GM18505 (cell line): ENCODE measurements around the gene IGSF8.

Experiments
- ATAC-seq: cut with Tn5 transposase; IDR thresholded peaks from one replicate; pipeline ENCODE4 v1.9.1; 2021; ENCODE audit not compliant: unreplicated experiment
- POLR2A ChIP-seq: IDR thresholded peaks from 4 replicates; pipeline ENCODE4 v1.6.1; 2011; ENCODE audit warnings: borderline replicate concordance; ENCODE audit not compliant: insufficient read depth, insufficient read length; ENCODE audit errors: extremely low read depth

IGSF8 gene, protein sequence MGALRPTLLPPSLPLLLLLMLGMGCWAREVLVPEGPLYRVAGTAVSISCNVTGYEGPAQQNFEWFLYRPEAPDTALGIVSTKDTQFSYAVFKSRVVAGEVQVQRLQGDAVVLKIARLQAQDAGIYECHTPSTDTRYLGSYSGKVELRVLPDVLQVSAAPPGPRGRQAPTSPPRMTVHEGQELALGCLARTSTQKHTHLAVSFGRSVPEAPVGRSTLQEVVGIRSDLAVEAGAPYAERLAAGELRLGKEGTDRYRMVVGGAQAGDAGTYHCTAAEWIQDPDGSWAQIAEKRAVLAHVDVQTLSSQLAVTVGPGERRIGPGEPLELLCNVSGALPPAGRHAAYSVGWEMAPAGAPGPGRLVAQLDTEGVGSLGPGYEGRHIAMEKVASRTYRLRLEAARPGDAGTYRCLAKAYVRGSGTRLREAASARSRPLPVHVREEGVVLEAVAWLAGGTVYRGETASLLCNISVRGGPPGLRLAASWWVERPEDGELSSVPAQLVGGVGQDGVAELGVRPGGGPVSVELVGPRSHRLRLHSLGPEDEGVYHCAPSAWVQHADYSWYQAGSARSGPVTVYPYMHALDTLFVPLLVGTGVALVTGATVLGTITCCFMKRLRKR

DNA sequence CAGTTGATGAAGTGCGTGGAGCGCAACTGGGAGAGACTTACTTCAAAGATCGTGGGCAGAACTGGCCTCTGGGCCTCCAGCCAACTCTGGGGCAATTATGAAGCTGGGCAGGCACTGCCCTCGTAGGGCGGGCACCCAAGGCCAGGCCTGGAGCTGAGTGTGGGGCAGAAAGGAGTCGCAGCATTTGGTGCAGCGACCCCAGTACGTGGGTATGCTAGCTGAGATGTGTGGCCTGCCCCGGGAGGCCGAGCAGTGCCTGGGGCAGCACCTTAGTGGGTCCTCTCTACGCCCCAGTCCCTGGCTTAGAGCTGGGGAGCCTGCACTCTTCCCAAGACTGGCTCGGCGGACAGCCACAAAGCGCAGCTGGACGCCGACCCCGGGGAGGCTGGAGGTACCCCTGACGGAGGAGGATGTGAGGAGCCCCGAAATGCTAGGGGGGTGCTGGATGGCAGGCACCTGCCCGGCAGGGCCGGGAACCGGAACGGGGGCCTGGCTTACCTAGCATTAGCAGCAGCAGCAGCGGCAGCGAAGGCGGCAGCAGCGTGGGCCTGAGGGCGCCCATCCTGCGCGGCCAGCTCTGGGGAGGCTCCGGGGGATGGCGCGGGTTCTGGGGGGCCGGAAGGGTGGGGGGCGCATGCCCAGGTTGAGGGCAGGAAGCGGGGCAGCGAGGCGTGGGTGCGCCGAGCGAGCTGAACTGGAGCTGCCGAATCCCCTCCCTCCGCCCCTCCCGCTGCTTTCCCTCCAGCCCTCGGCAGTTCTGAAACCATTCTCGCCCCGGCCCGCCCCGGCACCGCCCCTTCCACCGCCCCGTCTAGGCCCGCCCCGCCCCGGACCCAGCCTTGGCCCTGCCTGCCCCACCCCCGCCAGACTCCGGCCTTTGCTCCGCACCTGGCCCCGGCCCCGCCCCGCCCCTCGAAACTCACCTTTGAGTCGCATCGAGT lies at the start of gene IGSF8:
Gene IGSF8, minus strand, starts transcription at position 709 of the 941 bp plus-strand sequence. Its CDS starts 147 bp downstream, at position 562.
- peak; percentile 48 for ATAC-seq
- peak; percentile 35 for TF ChIP-seq POLR2A

GRCh38 chr1:160148121-160148520 lies 49.7 kb upstream of the IGSF8 start:
- no peak for ATAC-seq
- TF ChIP-seq POLR2A, result no peak

DNA sequence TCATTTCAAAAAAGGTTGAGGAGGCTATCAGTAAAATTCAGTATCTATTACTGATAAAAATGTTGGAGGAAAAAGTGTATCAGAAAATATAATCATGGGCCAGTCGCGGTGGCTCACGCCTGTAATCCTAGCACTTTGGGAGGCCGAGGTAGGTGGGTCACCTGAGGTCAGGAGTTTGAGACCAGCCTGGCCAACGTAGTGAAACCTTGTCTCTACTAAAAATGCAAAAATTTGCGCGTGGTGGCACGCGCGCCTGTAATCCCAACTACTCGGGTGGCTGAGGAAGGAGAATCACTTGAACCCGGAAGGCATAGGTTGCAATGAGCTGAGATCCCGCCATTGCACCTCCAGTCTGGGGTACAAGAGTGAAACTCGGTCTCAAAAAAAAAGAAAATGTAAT lies 47.7 kb upstream of the IGSF8 start:
- no peak for TF ChIP-seq POLR2A
- no peak for ATAC-seq

DNA sequence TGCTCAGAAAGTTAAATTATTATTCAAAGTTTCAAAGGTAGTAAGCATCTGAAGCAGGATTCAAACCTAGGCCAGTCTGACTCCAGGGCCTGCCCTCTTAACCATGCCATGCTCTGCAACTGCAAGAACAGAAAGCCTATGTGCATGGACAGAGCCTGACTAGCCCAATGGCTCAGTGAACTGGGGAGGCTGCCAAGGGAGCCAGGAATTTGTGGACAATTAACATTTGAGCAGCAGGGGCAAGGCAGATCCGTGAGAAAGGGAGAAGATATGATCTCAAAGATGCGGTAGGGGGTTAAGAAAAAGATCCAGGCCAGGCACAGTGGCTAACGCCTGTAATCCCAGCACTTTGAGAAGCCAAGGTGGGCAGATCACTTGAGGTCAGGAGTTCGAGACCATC lies 46.5 kb upstream of the IGSF8 start:
- no peak for ATAC-seq
- no peak for TF ChIP-seq POLR2A

- no peak for ATAC-seq
Measured at GRCh38 chr1:160143695-160144094, 45.3 kb upstream of the IGSF8 start.

GRCh38 chr1:160139840-160140239 lies 41.4 kb upstream of the IGSF8 start:
- ATAC-seq, result no peak
- TF ChIP-seq POLR2A, result no peak

More at GRCh38 chr1:160143695-160144094, 45.3 kb upstream of the IGSF8 start:
- no peak for TF ChIP-seq POLR2A

GRCh38 chr1:160137216-160137862 lies 38.9 kb upstream of the IGSF8 start:
- no peak for TF ChIP-seq POLR2A
- no peak for ATAC-seq

- TF ChIP-seq POLR2A, result no peak
Measured at GRCh38 chr1:160136926-160137200, 38.4 kb upstream of the IGSF8 start.

GRCh38 chr1:160136121-160136925 lies 37.9 kb upstream of the IGSF8 start:
- no peak for TF ChIP-seq POLR2A
- ATAC-seq, result no peak

More at GRCh38 chr1:160136926-160137200, 38.4 kb upstream of the IGSF8 start:
- ATAC-seq, result no peak

GRCh38 chr1:160134791-160135572 lies 36.6 kb upstream of the IGSF8 start:
- TF ChIP-seq POLR2A, result no peak
- no peak for ATAC-seq

DNA sequence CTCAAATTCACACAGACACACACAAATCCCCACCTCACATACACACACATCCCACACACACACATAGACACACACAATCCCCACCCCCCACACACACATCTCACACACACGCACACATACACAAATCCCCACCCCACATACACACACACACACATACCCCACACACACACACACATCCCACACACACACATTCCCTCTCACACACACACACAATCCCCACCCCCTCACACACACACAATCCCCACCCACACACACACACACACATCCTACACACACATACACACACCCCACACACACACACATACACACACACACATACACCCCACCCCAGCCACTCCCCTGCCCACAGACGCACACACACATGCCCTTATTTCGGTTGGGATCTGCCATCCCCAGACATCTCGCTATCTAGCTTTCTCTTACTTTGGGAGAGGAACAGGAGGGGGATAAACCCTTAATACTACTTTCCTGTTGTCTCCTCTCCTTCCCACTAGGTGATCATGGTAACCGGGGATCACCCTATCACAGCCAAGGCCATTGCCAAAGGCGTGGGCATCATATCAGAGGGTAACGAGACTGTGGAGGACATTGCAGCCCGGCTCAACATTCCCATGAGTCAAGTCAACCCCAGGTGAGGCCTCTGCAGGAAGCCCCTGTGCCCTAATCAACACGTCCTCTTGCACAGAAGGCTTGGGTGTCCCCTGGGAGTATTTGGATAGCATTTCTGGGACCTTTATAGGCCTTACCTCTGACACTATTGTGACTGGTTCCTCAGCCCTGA lies 35.8 kb upstream of the IGSF8 start:
- no peak for TF ChIP-seq POLR2A
- no peak for ATAC-seq
